Brain pericyte (primary cell): ENCODE results near the gene CHCT1.
A peak's percentile ranks its signal among the peaks of the same experiment; 100 is the strongest.
"Not testable (repeated sequence)": the region's sequence is repeated elsewhere in the genome, so short reads cannot be mapped to it uniquely, and the experiment has no call there.

Experiments
- DNase-seq: peaks from one replicate; pipeline ENCODE4 v3.0.0-alpha.2; 2012; ENCODE audit warnings: low read depth, low spot score

CHCT1 gene

DNA sequence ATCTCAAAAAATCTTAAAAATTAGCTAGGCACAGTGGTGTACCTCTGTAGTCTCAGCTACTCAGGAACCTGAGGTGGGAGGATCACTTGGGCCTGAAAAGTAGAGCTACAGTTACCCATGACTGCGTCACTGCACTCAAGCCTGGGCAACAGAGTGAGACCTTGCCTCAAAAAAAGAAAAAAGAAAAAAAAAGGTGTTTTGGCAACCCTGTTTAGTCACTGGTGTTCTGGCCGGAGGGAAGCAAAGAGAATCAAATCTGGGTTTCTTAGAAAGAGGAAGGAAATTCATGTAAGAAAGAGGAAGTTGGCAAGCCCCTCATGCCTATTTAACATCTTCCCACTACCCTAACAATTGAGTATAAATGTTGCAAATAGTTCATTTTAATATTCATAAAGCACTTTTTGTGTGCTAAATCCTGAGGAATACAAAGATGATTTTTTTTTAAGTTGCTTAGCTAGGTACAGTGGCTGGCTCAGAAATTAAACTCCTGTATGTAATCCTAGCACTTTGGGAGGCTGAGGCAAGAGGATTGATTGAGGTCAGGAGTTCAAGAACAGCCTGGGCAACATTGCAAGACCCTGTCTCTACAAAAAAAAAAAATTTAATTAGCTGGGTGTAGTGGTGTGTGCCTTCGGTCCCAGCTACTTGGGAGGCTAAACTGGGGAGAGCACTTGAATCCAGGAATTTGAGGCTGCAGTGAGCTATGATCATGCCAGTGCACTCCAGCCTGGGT, 23.9 kb upstream of the CHCT1 start:
- DNase-seq, result no peak

DNA sequence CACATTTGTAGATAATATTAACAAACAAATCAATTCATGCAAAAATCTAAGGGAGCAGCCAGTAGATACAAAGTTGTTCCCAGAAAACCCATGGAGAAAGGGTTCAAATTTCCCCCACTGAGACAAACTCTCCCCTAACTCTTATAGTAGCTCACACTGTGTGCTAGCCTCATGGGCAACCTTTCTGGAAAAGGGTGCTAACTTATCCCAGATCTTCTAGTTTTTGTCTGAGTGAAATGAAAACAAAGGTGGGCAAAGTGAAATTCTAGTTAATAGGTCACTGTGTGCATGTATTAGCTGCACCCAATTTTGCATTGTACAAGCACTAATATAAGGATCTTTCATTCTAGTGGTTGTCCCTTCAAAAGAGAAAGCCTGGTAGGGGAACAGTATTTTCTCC, 20.5 kb upstream of the CHCT1 start:
- DNase-seq, result no peak

DNA sequence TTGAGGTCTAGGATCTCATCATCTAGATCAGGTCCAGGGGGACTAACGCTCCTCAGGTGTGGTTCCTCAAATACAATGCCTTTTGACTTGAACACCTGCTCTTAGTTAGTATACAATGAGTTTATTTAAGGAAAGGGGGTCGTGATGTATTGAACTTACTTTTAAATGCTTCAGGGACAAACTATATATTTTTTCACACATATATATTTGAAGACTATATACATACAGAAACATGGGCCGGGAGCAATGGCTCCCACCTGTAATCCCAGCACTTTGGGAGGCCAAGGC, 18.8 kb upstream of the CHCT1 start:
- DNase-seq, result no peak

- DNase-seq, result no peak
Measured at GRCh38 chr17:60403962-60404361, 18.3 kb upstream of the CHCT1 start.

GRCh38 chr17:60406887-60407286, 15.4 kb upstream of the CHCT1 start:
- DNase-seq, result no peak

DNA sequence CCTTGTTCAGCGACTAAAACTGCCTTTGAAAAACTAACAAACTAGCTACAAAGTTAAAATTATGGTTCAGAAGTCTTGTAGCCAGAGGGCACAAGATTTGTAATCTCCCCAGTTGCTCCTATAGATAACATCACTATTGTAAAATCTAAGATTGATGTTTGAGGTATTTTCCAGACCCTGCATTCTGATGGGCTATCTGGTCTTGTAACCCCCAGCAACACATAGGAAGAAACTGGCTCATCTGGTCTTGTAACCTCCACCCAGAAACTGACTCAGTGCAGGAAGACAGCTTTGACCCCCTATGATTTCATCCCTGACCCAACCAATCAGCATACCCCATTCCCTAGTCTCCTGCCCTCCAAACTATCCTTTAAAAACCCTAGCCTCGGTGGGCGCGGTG, 12.3 kb upstream of the CHCT1 start:
- no peak for DNase-seq

DNA sequence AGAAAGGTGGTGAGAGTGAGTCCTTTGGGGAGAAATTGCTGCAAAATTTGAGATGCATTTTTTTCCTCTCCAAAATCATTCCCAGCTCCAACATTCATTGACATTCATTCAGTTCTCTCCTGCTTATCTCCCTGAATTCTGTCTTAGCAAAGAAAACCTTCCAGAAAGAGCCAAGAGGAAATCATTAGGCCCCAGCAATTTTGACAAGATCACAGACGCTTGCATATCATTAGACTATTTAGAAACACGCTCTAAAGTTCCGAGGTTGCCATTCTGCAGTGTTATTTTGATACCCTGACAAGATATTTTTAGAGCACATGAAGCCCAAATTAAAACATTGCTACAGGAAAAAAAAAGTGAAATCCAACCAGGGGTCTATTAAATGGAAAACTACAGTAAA, 9.6 kb upstream of the CHCT1 start:
- no peak for DNase-seq

DNA sequence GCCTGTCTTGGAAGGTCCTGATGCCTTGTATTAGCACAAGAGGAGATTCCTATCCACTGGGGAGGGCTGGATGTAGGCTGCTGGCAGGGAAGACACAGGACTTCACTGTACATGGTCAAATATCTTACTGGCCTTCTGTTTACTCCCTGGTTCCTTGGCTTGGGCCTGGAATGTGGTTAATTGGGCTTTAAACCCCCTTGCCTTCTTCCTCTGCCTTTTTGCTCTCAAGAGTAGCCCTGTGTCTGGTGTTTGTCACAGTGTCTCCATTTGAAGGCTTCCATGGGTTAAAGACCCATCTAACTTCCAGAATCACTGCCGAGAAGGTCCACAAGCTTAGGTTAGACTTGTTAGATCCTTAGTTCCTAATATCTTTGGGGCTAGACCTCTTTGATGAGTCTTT, 7.1 kb upstream of the CHCT1 start:
- DNase-seq, result no peak

GRCh38 chr17:60416368-60416925, 5.8 kb upstream of the CHCT1 start:
- no peak for DNase-seq

DNA sequence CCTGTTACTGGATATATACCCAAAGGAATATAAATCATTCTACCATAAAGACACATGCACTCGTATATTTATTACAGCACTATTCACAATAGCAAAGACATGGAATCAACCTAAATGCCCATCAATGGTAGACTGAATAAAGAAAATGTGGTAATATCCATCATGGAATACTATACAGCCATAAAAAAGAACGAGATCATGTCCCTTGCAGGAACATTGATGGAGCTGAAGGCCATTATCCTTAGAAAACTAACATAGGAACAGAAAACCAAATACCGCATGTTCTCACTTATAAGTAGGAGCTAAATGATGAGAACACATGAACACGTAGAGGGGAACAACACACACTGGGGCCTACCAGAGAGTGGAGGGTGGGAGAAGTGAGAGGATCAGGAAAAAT, 3.3 kb upstream of the CHCT1 start:
- DNase-seq, result not testable (repeated sequence)

DNA sequence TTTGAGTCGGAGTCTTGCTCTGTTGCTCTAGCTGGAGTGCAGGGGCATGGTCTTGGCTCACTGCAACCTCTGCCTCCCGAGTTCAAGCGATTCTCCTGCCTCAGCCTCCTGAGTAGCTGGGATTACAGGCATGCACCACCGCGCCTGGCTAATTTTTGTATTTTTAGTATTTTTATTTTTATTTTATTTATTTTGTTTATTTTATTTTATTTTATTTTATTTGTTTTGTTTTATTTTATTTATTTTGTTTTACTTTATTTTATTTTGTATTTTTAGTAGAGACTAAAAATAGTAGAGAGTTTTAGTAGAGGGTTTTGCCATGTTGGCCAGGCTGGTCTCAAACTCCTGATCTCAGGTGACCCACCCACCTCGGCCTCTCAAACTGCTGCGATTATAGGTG, 2.4 kb upstream of the CHCT1 start:
- DNase-seq, result not testable (repeated sequence)

GRCh38 chr17:60421273-60422161, 772 bp upstream of the CHCT1 start:
- DNase-seq, result no peak

DNA sequence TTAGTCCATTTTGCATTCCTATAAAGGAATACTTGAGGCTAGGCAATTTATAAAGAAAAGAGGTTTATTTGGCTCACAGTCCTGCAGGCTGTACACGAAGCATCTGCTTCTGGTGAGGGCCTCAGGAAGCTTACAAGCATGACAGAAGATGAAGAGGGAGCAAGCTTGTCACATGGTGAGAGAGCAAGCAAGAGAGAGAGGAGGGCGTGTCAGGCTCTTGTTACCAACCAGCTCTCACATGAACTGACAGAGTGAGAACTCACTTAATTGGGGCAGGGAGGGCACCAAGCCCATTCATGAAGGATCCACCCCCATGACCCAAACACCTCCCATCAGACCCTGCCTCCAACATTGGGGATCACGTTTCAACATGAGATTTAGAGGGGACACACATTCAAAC, 1.6 kb downstream of the CHCT1 start:
- no peak for DNase-seq

- DNase-seq, result no peak
Measured at GRCh38 chr17:60425626-60426025, 3.3 kb downstream of the CHCT1 start.

DNA sequence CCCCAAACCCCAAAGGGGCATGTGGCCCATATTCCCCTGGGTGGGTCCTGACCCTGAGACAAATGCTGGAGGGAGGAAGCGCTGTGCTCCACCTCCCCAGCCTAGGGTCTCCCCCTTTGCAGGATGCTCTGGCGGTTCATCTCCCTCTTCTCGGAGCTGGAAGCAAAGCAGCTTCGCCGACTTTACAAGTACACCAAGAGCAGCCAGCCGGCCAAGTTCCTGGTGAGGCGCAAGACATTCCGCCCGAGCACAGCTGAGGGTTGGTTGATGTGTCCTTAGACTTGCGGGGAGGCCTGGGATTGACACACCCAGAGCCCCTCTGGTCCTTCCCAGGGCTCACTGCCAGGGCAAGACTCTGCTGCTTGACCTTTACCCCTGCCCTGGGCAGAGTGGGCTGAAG, 4.3 kb downstream of the CHCT1 start:
- DNase-seq, result no peak

DNA sequence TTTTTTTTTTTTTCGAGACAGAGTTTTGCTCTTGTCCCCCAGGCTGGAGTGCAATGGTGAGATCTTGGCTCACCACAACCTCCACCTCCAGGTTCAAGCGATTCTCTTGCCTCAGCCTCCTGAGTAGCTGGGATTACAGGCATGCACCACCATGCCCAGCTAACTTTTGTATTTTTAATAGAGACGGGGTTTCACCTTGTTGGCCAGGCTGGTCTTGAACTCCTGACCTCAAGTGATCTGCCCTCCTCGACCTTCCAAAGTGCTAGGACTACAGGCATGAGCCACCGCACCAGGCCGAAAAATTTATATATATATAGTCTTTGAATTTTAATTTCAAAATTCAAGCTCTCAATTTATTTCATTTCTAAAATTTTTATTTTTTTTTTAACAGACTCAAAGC, 6.2 kb downstream of the CHCT1 start:
- not testable (repeated sequence) for DNase-seq

DNA sequence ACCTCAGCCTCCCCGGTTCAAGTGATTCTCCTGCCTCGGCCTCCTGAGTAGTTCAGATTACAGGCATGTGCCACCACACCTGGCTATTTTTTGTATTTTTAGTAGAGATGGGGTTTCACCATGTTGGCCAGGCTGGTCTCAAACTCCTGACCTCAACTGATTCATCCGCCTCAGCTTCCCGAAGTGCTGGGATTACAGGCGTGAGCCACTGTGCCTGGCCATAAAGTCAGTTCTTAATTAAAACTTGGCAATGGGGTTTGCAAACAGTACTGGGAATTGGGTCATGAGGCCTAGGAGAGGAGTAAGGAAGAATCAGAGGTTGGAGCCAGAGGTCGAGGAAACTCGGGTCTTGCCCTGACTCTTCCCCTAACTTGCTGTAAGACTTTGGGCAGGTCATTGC, 8.3 kb downstream of the CHCT1 start:
- DNase-seq, result not testable (repeated sequence)

DNA sequence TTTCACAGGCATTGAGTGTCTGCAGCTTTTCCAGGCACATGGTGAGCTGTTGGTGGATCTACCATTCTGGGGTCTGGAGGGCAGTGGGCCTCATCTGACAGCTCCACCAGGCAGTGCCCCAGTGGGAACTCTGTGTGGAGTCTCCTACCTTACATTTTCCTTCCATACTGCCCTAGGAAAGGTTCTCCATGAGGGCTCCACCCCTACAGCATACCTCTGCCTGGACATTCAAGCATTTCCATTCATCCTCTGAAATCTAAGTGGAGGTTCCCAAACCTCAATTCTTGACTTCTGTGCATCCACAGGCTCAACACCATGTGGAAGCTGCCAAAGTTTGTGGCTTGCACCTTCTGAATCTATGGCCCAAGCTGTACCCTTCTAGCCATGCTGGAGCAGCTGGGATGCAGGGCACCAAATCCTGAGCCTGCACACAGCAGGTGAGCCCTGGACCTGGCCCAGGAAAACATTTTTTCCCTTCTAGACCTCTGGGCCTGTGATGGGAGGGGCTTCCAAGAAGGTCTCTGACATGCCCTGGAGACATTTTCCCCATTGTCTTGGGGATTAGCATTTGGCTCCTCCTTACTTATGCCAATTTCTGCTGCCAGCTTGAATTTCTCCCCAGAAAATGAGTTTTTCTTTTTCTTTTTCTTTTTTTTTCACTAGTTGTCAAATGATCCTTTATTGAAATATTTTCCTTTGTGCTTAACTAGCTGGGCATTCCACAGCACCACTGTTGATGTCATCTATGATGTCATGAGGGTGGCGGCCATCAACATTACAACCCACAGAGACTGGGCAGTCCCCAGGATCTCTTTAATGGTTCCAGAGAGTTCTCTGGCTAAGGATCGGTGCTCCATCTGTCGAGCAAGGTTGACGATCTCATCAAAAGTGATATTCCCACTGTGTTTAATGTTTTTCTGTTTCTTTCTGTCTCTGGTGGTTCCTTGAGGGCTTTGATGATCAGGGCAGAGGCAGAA, 11.0 kb downstream of the CHCT1 start:
- not testable (repeated sequence) for DNase-seq

GRCh38 chr17:60435244-60436167, 13.2 kb downstream of the CHCT1 start:
- peak; percentile 59 for DNase-seq

- no peak for DNase-seq
Measured at GRCh38 chr17:60436676-60437075, 14.4 kb downstream of the CHCT1 start.

DNA sequence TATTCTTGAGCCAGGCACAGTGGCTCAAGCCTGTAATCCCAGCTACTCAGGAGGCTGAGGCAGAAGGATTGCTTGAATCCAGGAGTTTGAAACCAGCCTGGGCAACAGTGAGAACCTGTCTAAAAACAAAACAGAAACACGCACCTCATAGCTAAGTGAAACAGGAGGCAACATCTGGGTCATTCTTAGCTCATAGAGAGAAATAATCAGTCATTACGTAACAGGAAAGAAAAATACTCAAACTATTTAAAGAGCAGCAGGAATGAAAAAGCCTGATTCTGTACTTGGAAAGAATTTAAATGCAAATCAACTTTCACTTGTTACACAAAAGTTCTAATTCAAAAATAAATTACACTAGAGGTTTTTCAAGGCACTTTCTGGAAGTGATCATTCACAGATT, 17.2 kb downstream of the CHCT1 start:
- DNase-seq, result no peak
